A549 treated with RU486 at 1 μM for 4 hours (cell line): ENCODE results near the gene GOLGA6C. TPM values are rescaled to one million over a fixed set of nuclear protein-coding genes. Genes with fewer than 3 reads are reported as not detected.

ENCODE experiments used
- total RNA-seq: library from RNA; stranded (reverse); fragments of 200-300 nt; extraction: Qiagen RNA extraction; gene quantifications from 5 replicates; pipeline ENCODE4 v1.2.3, GENCODE V29; 2022; ENCODE audit warnings: low read depth

GOLGA6C gene
- not detected in 5 replicates for total RNA-seq

GRCh38 chr15:75258034-75258433 lies at the start of gene GOLGA6C:
GOLGA6C (plus strand) TSS chr15:75258334; CDS start chr15:75258599, 265 bp downstream.

DNA sequence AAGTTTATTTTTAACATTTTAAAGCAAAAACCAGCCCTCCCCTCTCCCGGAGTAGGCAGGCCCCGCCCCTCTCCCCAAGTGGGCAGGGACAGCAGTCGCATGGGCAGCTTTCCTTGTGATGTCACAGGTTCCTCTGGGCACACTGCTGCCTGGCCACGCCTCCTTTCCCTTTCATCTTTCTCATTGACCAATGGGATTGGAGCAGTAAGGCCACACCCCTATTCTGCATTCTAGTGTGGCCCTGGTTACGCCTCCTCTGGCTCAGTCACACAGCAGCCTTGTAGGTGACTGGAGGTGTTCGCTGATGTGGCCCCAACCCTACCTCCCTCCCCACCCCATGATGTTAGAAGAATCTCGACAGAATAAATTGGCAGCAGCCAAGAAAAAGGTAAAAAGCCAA lies 24.4 kb downstream of the GOLGA6C start, which contains the start of gene GOLGA6D:
GOLGA6D (plus strand) TSS at position 264 of the 400 bp plus-strand sequence; CDS start at position 305, 41 bp downstream.

Other genes with a start within 250 kb of the GOLGA6C start
- 14.9 to 25.1 TPM (median 20.8 TPM) in 5 replicates for gene PPCDC, start 234.7 kb upstream of the GOLGA6C start, total RNA-seq
- gene C15orf39, start 56.5 kb upstream of the GOLGA6C start, total RNA-seq = 23.6 to 35.3 TPM (median 33.7 TPM) in 5 replicates
- gene GOLGA6D, start 24.5 kb downstream of the GOLGA6C start, total RNA-seq = 0.07 to 0.12 TPM in 2 of 5 replicates, not detected in the others
- gene COMMD4, start 77.7 kb downstream of the GOLGA6C start, total RNA-seq = 166 to 192 TPM (median 187 TPM) in 5 replicates
- 1.1 to 2.6 TPM (median 2.4 TPM) in 5 replicates for gene NEIL1, start 88.7 kb downstream of the GOLGA6C start, total RNA-seq
- gene MAN2C1, start 110.3 kb downstream of the GOLGA6C start, total RNA-seq = 55.7 to 84.4 TPM (median 75.3 TPM) in 5 replicates
- 24.9 to 35.1 TPM (median 33.0 TPM) in 5 replicates for gene SIN3A, start 193.4 kb downstream of the GOLGA6C start, total RNA-seq